Ishikawa (cell line): ENCODE results near the gene ACLY.

Experiments used
- CEBPB ChIP-seq: IDR thresholded peaks from 2 replicates; pipeline ENCODE4 v1.6.1; 2012
- CREB1 ChIP-seq: IDR thresholded peaks from 2 replicates; pipeline ENCODE4 v1.6.1; 2012; ENCODE audit warnings: low read depth
- EGR1 ChIP-seq: IDR thresholded peaks from 2 replicates; pipeline ENCODE4 v1.6.1; 2012
- EP300 ChIP-seq: IDR thresholded peaks from 2 replicates; pipeline ENCODE4 v1.6.1; 2012; ENCODE audit warnings: borderline replicate concordance
- FOXM1 ChIP-seq: IDR thresholded peaks from 2 replicates; pipeline ENCODE4 v1.6.1; 2012; ENCODE audit warnings: low read depth, borderline replicate concordance
- MAX ChIP-seq: IDR thresholded peaks from 2 replicates; pipeline ENCODE4 v1.6.1; 2012
- NFIC ChIP-seq: IDR thresholded peaks from 2 replicates; pipeline ENCODE4 v1.6.1; 2012
- RAD21 ChIP-seq: IDR thresholded peaks from 2 replicates; pipeline ENCODE4 v1.6.1; 2012; ENCODE audit warnings: low read depth
- REST ChIP-seq: IDR thresholded peaks from 2 replicates; pipeline ENCODE4 v1.6.1; 2012; ENCODE audit warnings: low read depth, mild to moderate bottlenecking
- TAF1 ChIP-seq: IDR thresholded peaks from 2 replicates; pipeline ENCODE4 v1.6.1; 2012; ENCODE audit warnings: low read depth, mild to moderate bottlenecking
- TCF12 ChIP-seq: IDR thresholded peaks from 2 replicates; pipeline ENCODE4 v1.6.1; 2012; ENCODE audit warnings: low read depth
- TEAD4 ChIP-seq: IDR thresholded peaks from 2 replicates; pipeline ENCODE4 v1.6.1; 2012
- USF1 ChIP-seq: IDR thresholded peaks from 2 replicates; pipeline ENCODE4 v1.6.1; 2012
- YY1 ChIP-seq: IDR thresholded peaks from 2 replicates; pipeline ENCODE4 v1.6.1; 2012; ENCODE audit warnings: low read depth
- ZBTB7A ChIP-seq: IDR thresholded peaks from 2 replicates; pipeline ENCODE4 v1.6.1; 2012; ENCODE audit warnings: low read depth

The ACLY gene

GRCh38 chr17:41941168-41941567, 22.4 kb upstream of the ACLY start:
- no peak for TF ChIP-seq TEAD4
- TF ChIP-seq REST = no peak
- no peak for TF ChIP-seq NFIC
- TF ChIP-seq CREB1 = no peak
- no peak for TF ChIP-seq TAF1
- TF ChIP-seq EGR1 = no peak

- TF ChIP-seq USF1 (no peak), RAD21 (no peak)
Observed at GRCh38 chr17:41939693-41940090, 20.9 kb upstream of the ACLY start.

- no peak for TF ChIP-seq FOXM1
Observed at GRCh38 chr17:41939044-41939692, 20.4 kb upstream of the ACLY start.

GRCh38 chr17:41937970-41938954, 19.5 kb upstream of the ACLY start:
- TF ChIP-seq ZBTB7A = no peak
- TF ChIP-seq TCF12 = no peak
- no peak for TF ChIP-seq CEBPB

GRCh38 chr17:41935641-41936040, 16.9 kb upstream of the ACLY start:
- no peak for TF ChIP-seq USF1
- no peak for TF ChIP-seq EP300
- TF ChIP-seq CREB1 = no peak
- no peak for TF ChIP-seq RAD21
- TF ChIP-seq TEAD4 = no peak
- TF ChIP-seq NFIC = no peak
- TF ChIP-seq YY1 = no peak
- TF ChIP-seq CEBPB = no peak
- TF ChIP-seq TAF1 = no peak
- no peak for TF ChIP-seq MAX
- TF ChIP-seq REST = no peak
- TF ChIP-seq FOXM1 = no peak
- no peak for TF ChIP-seq TCF12

- TF ChIP-seq CEBPB (no peak), REST (no peak), USF1 (no peak), MAX (no peak), CREB1 (no peak), NFIC (no peak)
Observed at GRCh38 chr17:41932816-41933389, 14.2 kb upstream of the ACLY start.
